Tibial nerve (tissue), 3 donors: ENCODE data around the gene UQCR10.

Experiments
- CTCF ChIP-seq, 5 experiments: fragments of 200-600 bp in 3 of 5; fragments of 450-650 bp in 2 of 5; sonication (generic) in 3 of 5; IDR thresholded peaks; one replicate each; pipeline ENCODE4 v1.5.1; 2016 to 2019; ENCODE audit warnings: antibody characterized with exemption in 5 of 5, mild to moderate bottlenecking in 3 of 5, moderate library complexity in 2 of 5
- POLR2A ChIP-seq, 2 donors: fragments of 450-650 bp; IDR thresholded peaks; one replicate each; pipeline ENCODE4 v1.6.1; 2017; ENCODE audit warnings: antibody characterized with exemption in 2 of 2, mild to moderate bottlenecking in 2 of 2, moderate library complexity in 2 of 2

- TF ChIP-seq POLR2A (IDR thresholded peaks at IDR 0.05): no peak
- no peak for TF ChIP-seq CTCF (IDR thresholded peaks at IDR 0.05)
These were observed 15.5 kb upstream of the UQCR10 start for GRCh38 chr22:29751669-29752068.
